ENCODE results near the gene TSEN54.

Gene TSEN54

GRCh38 chr17:75573540-75573957 lies 57.2 kb downstream of the TSEN54 start:
- H3K27ac ChIP-seq = no peak overlapping the region
- in situ Hi-C loops (cut with HindIII; ENCODE audit: low pct_ligation_motif_present, low sequenced_read_pairs) = no loop called here
- TF ChIP-seq CTCF (IDR thresholded peaks at IDR 0.05; ENCODE audit: low read depth, low read length, missing control alignments) = no peak
- no peaks in the 10 kb centered on the region for H3K36me3 ChIP-seq (replicated peaks)
- H3K4me3 ChIP-seq (ENCODE audit: low read depth, low read length) = no peak overlapping the region
- no peak for DNase-seq
- no peaks in the 10 kb centered on the region for H3K27me3 ChIP-seq (replicated peaks)

GRCh38 chr17:75573994-75574393 lies 57.7 kb downstream of the TSEN54 start:
- TF ChIP-seq CTCF (IDR thresholded peaks at IDR 0.05; ENCODE audit: low read depth, low read length, missing control alignments) = no peak
- no peak for DNase-seq
- no peak overlapping the region for H3K27ac ChIP-seq
- in situ Hi-C loops (cut with HindIII; ENCODE audit: low pct_ligation_motif_present, low sequenced_read_pairs) = no loop called here
- H3K27me3 ChIP-seq (replicated peaks) = no peaks in the 10 kb centered on the region
- no peaks in the 10 kb centered on the region for H3K36me3 ChIP-seq (replicated peaks)
- no peak overlapping the region for H3K4me3 ChIP-seq (ENCODE audit: low read depth, low read length)
